Measurements from ENCODE around the gene NUDT4. TPM values are rescaled to one million over a fixed set of nuclear protein-coding genes. Genes with fewer than 3 reads are reported as not detected.

Gene NUDT4
- total and polyA plus RNA-seq, 2 of the 8 experiments (the other 6 are each of a cell fraction or from before 2014, with no cell fraction given) = 17.3 to 71.7 TPM

DNA sequence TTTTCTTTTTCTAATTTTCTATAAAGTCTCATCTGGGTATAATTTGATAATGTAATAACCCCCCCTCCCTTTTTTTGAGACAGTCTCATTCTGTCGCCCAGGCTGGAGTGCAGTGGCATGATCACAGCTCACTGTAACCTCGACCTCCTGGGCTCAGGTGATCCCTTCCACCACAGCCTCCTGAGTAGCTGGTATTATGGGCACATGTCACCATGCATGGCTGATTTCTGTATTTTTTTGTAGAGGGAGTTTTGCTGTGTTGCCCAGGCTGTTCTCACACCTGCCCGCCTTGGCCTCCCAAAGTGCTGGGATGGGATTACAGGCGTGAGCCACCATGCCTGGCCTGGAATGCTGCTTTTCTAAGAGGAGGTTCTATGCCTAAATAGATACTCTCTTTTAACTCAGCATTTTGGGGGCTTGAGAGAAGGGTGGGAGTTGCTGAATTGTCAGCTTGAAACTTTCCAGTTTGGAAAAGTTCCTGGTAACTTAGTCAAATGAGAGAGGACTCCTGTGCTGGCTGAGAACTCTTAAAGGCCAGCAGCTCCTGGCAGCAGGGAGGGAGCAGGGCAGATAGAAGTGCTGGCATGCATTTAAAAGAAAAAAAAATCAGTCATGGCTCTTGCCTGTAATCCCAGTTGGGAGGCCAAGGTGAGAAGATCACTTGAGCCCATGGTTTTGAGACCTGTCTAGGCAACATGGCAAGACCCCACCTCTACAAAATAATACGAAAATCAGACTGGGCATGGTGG lies 13.0 kb downstream of the NUDT4 start:
- H3K27ac ChIP-seq (ENCODE audit: low read depth, low read length) = no peak overlapping the region
- 0 out of 2 replicates have a peak, but pooled peaks cover 2% of the 10 kb centered on the region for H3K79me1 ChIP-seq (ENCODE audit: low read depth, low read length)
- no peak overlapping the region for H3K56ac ChIP-seq (replicated peaks; ENCODE audit: insufficient read length, low read depth, low read length)
- no peak overlapping the region for H2BK15ac ChIP-seq (ENCODE audit: low read length)
- no peak overlapping the region for H2AFZ ChIP-seq (ENCODE audit: low read length)
- H3K18ac ChIP-seq (ENCODE audit: extremely low read depth, low read length) = no peak overlapping the region; the same call in 1 of the 2 replicates
- H3K23ac ChIP-seq (ENCODE audit: insufficient read length) = no peak overlapping the region
- no peak overlapping the region for H4K91ac ChIP-seq (replicated peaks; ENCODE audit: insufficient read length, low read length)
- no peak overlapping the region for H4K5ac ChIP-seq (ENCODE audit: insufficient read length, low read depth, low read length)
- H2AK5ac ChIP-seq (ENCODE audit: low read depth, low read length) = no peak overlapping the region
- H2BK20ac ChIP-seq (ENCODE audit: low read length) = no peak overlapping the region
- no peak for TF ChIP-seq BCL11A (IDR thresholded peaks at IDR 0.05; ENCODE audit: low read depth in 2 of 2, low read length in 2 of 2)
- no peak for TF ChIP-seq NANOG (IDR thresholded peaks at IDR 0.05; ENCODE audit: insufficient read depth, low read depth, low read length, poor library complexity, severe bottlenecking)
- TF ChIP-seq, protein P1, sequence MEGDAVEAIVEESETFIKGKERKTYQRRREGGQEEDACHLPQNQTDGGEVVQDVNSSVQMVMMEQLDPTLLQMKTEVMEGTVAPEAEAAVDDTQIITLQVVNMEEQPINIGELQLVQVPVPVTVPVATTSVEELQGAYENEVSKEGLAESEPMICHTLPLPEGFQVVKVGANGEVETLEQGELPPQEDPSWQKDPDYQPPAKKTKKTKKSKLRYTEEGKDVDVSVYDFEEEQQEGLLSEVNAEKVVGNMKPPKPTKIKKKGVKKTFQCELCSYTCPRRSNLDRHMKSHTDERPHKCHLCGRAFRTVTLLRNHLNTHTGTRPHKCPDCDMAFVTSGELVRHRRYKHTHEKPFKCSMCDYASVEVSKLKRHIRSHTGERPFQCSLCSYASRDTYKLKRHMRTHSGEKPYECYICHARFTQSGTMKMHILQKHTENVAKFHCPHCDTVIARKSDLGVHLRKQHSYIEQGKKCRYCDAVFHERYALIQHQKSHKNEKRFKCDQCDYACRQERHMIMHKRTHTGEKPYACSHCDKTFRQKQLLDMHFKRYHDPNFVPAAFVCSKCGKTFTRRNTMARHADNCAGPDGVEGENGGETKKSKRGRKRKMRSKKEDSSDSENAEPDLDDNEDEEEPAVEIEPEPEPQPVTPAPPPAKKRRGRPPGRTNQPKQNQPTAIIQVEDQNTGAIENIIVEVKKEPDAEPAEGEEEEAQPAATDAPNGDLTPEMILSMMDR (IDR thresholded peaks at IDR 0.05; ENCODE audit: control extremely low read depth in 1 of 3, insufficient read depth in 1 of 3, low read depth in 1 of 3, low read length in 3 of 3) = no peak
- TF ChIP-seq KDM4A (IDR thresholded peaks at IDR 0.05; ENCODE audit: low read depth, low read length, severe bottlenecking) = no peak
- TF ChIP-seq ZNF274 (IDR thresholded peaks at IDR 0.05; ENCODE audit: borderline replicate concordance, extremely low read depth, low read length) = no peak
- no peak for TF ChIP-seq SAP30 (IDR thresholded peaks at IDR 0.05; ENCODE audit: insufficient read depth, insufficient replicate concordance, low read length)
- no peak for TF ChIP-seq JUND (IDR thresholded peaks at IDR 0.05; ENCODE audit: low read length)
- TF ChIP-seq YY1 (IDR thresholded peaks at IDR 0.05; ENCODE audit: low read depth, low read length) = no peak
- H2BK120ac ChIP-seq (replicated peaks; ENCODE audit: low read depth, low read length) = no peak overlapping the region
- peaks cover 3 to 5% of the 10 kb centered on the region in 2 experiments for H4K20me1 ChIP-seq (replicated peaks in 1 of 2; ENCODE audit: control insufficient read depth in 1 of 2, insufficient read depth in 2 of 2, low read length in 2 of 2)
- no peaks in the 10 kb centered on the region for H3K23me2 ChIP-seq (ENCODE audit: low read depth, low read length)
- POLR2A ChIA-PET (ENCODE audit: partially characterized antibody) = no interaction called here
- no peak overlapping the region for H3K9ac ChIP-seq (replicated peaks in 1 of 4; ENCODE audit: extremely low read depth in 1 of 4, low read depth in 3 of 4, low read length in 3 of 4)
- no peak overlapping the region for H3K4me2 ChIP-seq (ENCODE audit: insufficient read depth in 1 of 2, low read depth in 2 of 2, low read length in 2 of 2)
- H2BK5ac ChIP-seq (ENCODE audit: low read depth, low read length) = no peak overlapping the region
- no peaks in the 10 kb centered on the region for H3K4me1 ChIP-seq (replicated peaks in 1 of 4; ENCODE audit: control insufficient read depth in 3 of 4, insufficient read depth in 4 of 4, low read length in 3 of 4)
- H3K79me2 ChIP-seq (ENCODE audit: control insufficient read depth in 1 of 2, insufficient read depth in 2 of 2, low read length in 2 of 2) = peaks cover 27 to 68% of the 10 kb centered on the region in 2 experiments
- H3K14ac ChIP-seq (ENCODE audit: insufficient read length) = no peak overlapping the region
- H2BK12ac ChIP-seq (ENCODE audit: low read depth, low read length) = no peak overlapping the region
- H4K8ac ChIP-seq (ENCODE audit: extremely low read depth, insufficient read depth, low read length) = no peak overlapping the region
- H3K27me3 ChIP-seq (replicated peaks in 1 of 4; ENCODE audit: control insufficient read depth in 3 of 4, extremely low read depth in 1 of 4, insufficient read depth in 3 of 4, low read length in 3 of 4) = no peaks in the 10 kb centered on the region
- no peak overlapping the region for H3K4me3 ChIP-seq (ENCODE audit: extremely low read depth in 1 of 4, insufficient read depth in 2 of 4, low read depth in 3 of 4, low read length in 4 of 4)
- DNase-seq (ENCODE audit: low read depth in 1 of 2, low spot score in 2 of 2) (no peak), FAIRE-seq (no peak)
- peaks cover 0 to 5% (median 2%) of the 10 kb centered on the region in 4 experiments; a peak in 3 of 8 replicates for H3K36me3 ChIP-seq (ENCODE audit: control insufficient read depth in 2 of 4, insufficient read depth in 4 of 4, low read length in 3 of 4)
- 89% methylated on average over 5 of the region's 5 CpGs; no CpG with 5 or more reads in 1 of the 2 experiments for WGBS, 2 experiments (ENCODE audit: extremely low coverage in 1 of 2, insufficient coverage in 1 of 2, insufficient read length in 1 of 2, insufficient replicate concordance in 2 of 2, low coverage in 1 of 2, low lambda C conversion rate in 2 of 2, missing lambda C conversion rate in 1 of 2)
- H3K4ac ChIP-seq (replicated peaks; ENCODE audit: insufficient read length, low read depth, low read length) = no peak overlapping the region
- CTCF ChIA-PET (ENCODE audit: partially characterized antibody) = interaction anchor here (0.7 to 1.0 kb wide), 3 partner anchors 10 to 29 kb away, joined by 3 to 4 read pairs (median 3); no protein-coding TSS in a partner anchor
- H3K9me3 ChIP-seq (ENCODE audit: insufficient read depth in 2 of 2, low read depth in 1 of 2, low read length in 1 of 2) = no peaks in the 10 kb centered on the region

All from H1 (cell line).